PC-9 (cell line): ENCODE data around the gene ILKAP. TPM values are rescaled to one million over a fixed set of nuclear protein-coding genes. Genes with fewer than 3 reads are reported as not detected.

Experiments
- BruUV-seq: library from RNA; stranded (reverse); fragments of 400-500 nt; replicated peaks from 2 replicates; lab custom pipeline; 2021; lab: Mats Ljungman, UMichigan
- CTCF ChIA-PET: fragments of 300-600 bp; sonication (Branson Sonifier 250); formaldehyde crosslinking; loops from one replicate; lab custom pipeline; 2022; ENCODE audit warnings: antibody characterized with exemption; lab: Charles Lee
- POLR2A ChIA-PET: fragments of 300-600 bp; sonication (Branson Sonifier 250); formaldehyde crosslinking; loops from one replicate; lab custom pipeline; 2022; ENCODE audit warnings: antibody characterized with exemption; ENCODE audit not compliant: unreplicated experiment; lab: Charles Lee
- DNase-seq, 2 experiments: peaks; one replicate each; pipeline versions ENCODE4 v3.0.0 to v3.0.0-alpha.2; 2015 to 2022; ENCODE audit warnings: mixed read lengths in 1 of 2
- H2AFZ ChIP-seq: fragments of 200-600 bp; sonication (generic); 2 replicates; pipeline ENCODE4 v1.8.1; 2017; ENCODE audit warnings: antibody characterized with exemption
- H3F3A ChIP-seq: fragments of 200-600 bp; sonication (generic); 2 replicates; pipeline ENCODE4 v1.8.1; 2017; ENCODE audit warnings: antibody characterized with exemption, mild to moderate bottlenecking, low read depth; ENCODE audit not compliant: insufficient read depth
- H3K27ac ChIP-seq: fragments of 200-600 bp; sonication (generic); 2 replicates; pipeline ENCODE4 v1.6.1; 2016; ENCODE audit warnings: mixed run types
- H3K27me3 ChIP-seq: fragments of 200-600 bp; sonication (generic); 2 replicates; pipeline ENCODE4 v1.6.1; 2016; ENCODE audit warnings: low read depth, mixed run types; ENCODE audit not compliant: insufficient read depth
- H3K36me3 ChIP-seq: fragments of 200-600 bp; sonication (generic); 2 replicates; pipeline ENCODE4 v1.6.1; 2016; ENCODE audit warnings: low read depth, mixed run types
- H3K4me1 ChIP-seq: fragments of 200-600 bp; sonication (generic); replicated peaks from 2 replicates; pipeline ENCODE4 v1.6.1; 2016; ENCODE audit warnings: mixed run types; ENCODE audit not compliant: insufficient read depth
- H3K4me2 ChIP-seq: fragments of 200-600 bp; sonication (generic); 2 replicates; pipeline ENCODE4 v1.6.1; 2017; ENCODE audit warnings: mixed run types
- H3K4me3 ChIP-seq: fragments of 200-600 bp; sonication (generic); 2 replicates; pipeline ENCODE4 v1.6.1; 2016; ENCODE audit warnings: mixed run types
- H3K79me2 ChIP-seq: fragments of 200-600 bp; sonication (generic); 2 replicates; pipeline ENCODE4 v1.6.1; 2017; ENCODE audit warnings: low read depth, mixed run types
- H3K9me2 ChIP-seq: fragments of 200-600 bp; sonication (generic); 2 replicates; pipeline ENCODE4 v1.8.1; 2017; ENCODE audit warnings: mild to moderate bottlenecking; ENCODE audit not compliant: insufficient read depth
- H3K9me3 ChIP-seq: fragments of 200-600 bp; sonication (generic); 2 replicates; pipeline ENCODE4 v1.8.1; 2016; ENCODE audit warnings: low read depth; ENCODE audit not compliant: insufficient read depth
- H4K20me1 ChIP-seq: fragments of 200-600 bp; sonication (generic); 2 replicates; pipeline ENCODE4 v1.8.1; 2017; ENCODE audit not compliant: insufficient read depth
- CTCF ChIP-seq: fragments of 200-600 bp; sonication (generic); conservative IDR thresholded peaks from 2 replicates; pipeline ENCODE4 v1.6.1; 2017; ENCODE audit warnings: mixed run types, antibody characterized with exemption, mild to moderate bottlenecking, moderate library complexity
- EZH2 ChIP-seq: fragments of 200-600 bp; sonication (generic); IDR thresholded peaks from 2 replicates; pipeline ENCODE4 v1.8.0; 2017; ENCODE audit warnings: antibody characterized with exemption, low read depth
- intact Hi-C: fragments of 100-400 bp; cut with micrococcal nuclease; formaldehyde crosslinking; loops from one replicate; pipeline ENCODE4 v1.10.0; 2022; ENCODE audit not compliant: unreplicated experiment
- total RNA-seq: library from RNA; stranded (reverse); gene quantifications from 2 replicates; pipeline ENCODE4 v1.2.3, GENCODE V29; 2021

ILKAP gene
- total RNA-seq, 1 experiment from 2014 or later, result 55.6 TPM

DNA sequence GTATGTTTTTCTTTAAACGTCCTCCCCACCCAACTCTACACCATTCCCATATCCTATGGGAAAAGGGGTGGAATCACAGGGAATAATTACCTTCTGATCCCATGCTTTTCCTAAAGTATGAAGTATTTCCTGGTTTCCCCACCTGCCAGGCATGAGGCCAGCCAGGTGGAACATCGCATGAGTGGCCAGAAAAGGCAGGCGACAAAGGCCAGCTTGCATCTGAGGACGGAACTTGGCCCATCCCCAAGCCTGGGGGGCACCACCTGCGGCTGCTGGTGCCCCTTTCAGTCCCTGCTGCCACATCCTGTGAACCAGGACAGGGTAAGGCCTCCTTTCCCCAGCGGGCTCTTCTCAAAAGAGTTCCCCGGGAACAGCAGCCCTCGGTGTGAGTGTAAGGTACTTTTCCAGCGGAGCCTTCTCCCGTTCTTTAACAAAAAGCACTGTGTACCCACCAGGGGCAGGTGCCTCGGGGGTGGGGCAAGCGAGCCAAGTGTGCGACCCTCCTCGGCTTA lies 45.9 kb downstream of the ILKAP start:
- DNase-seq, result no peak
- no peaks in the 10 kb centered on the region for H3K36me3 ChIP-seq
- no peaks in the 10 kb centered on the region for H4K20me1 ChIP-seq
- no peaks in the 10 kb centered on the region for H3K9me2 ChIP-seq
- H3F3A ChIP-seq, result no peaks in the 10 kb centered on the region; the same call in 1 of the 2 replicates
- no TSS peak for BruUV-seq
- intact Hi-C loops, result no loop called here
- H3K4me3 ChIP-seq, result no peak overlapping the region
- ChIA-PET POLR2A (no interaction called here), CTCF (no interaction called here)
- no peak overlapping the region for H2AFZ ChIP-seq
- no peak overlapping the region for H3K27ac ChIP-seq
- H3K9me3 ChIP-seq, result no peaks in the 10 kb centered on the region
- no peak overlapping the region for H3K4me2 ChIP-seq
- no peaks in the 10 kb centered on the region for H3K27me3 ChIP-seq
- H3K79me2 ChIP-seq, result no peaks in the 10 kb centered on the region
- H3K4me1 ChIP-seq, result peaks cover 5% of the 10 kb centered on the region; the same call in 1 of the 2 replicates
- TF ChIP-seq EZH2, result no peak
- TF ChIP-seq CTCF, result no peak

DNA sequence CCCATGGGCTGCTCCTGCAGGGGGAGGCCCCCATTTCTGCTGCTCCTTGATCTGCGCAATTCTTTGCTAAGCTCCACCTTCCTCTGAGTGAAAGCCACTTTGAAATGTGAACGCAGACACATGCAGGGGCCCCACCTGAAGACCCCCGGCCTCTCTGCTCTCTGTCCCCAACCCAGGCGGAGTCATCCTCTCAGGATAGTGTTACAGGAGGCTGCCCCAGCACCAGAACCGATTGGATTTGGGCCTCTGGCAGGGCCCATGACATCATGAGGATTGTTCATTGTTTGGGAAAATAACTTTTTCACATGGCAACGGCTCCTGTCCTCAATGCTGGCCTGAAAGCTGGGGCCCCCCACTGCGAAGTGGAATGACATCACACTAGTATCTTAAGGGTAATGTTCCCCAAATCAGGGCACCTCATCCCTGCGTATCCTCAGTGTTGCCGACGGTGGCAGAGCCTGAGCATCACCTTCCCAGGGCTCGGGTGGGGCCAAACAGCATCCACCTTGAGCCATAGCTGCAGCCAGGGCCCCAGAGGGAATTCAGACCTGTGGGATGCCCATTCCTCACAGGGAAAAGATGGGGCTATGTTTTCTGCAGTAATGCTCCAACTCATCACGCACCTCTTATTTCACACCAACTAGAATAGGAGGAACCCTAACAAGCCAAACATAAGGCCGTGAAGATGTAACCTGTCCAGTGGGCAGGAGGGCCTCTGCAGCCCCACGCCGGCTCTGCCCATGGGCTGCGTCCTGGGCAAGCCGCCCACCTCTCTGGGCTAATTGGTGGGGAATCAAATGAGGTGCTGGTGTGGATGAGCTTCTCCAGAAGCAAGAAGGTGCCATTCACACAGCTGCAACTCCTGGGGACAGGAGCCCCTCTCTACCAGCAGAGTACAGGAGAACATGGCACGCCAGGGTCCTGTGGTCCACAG lies 47.5 kb downstream of the ILKAP start:
- H3K4me2 ChIP-seq, result no peak overlapping the region
- no peaks in the 10 kb centered on the region for H4K20me1 ChIP-seq
- intact Hi-C loops, result no loop called here
- H3F3A ChIP-seq, result no peaks in the 10 kb centered on the region; the same call in 1 of the 2 replicates
- H3K9me2 ChIP-seq, result no peaks in the 10 kb centered on the region
- H3K4me3 ChIP-seq, result no peak overlapping the region
- no TSS peak for BruUV-seq
- TF ChIP-seq EZH2, result no peak
- TF ChIP-seq CTCF, result no peak
- H3K79me2 ChIP-seq, result no peaks in the 10 kb centered on the region
- H3K36me3 ChIP-seq, result no peaks in the 10 kb centered on the region
- ChIA-PET POLR2A (no interaction called here), CTCF (no interaction called here)
- H3K27me3 ChIP-seq, result no peaks in the 10 kb centered on the region
- H2AFZ ChIP-seq, result no peak overlapping the region
- DNase-seq, result no peak
- H3K4me1 ChIP-seq, result peaks cover 5% of the 10 kb centered on the region; the same call in 1 of the 2 replicates
- H3K27ac ChIP-seq, result no peak overlapping the region
- H3K9me3 ChIP-seq, result no peaks in the 10 kb centered on the region

GRCh38 chr2:238155051-238155760 lies 48.3 kb downstream of the ILKAP start:
- H3F3A ChIP-seq, result no peaks in the 10 kb centered on the region; the same call in 1 of the 2 replicates
- no peaks in the 10 kb centered on the region for H3K9me2 ChIP-seq
- H3K4me1 ChIP-seq, result peaks cover 5% of the 10 kb centered on the region; the same call in 1 of the 2 replicates
- no TSS peak for BruUV-seq
- H3K4me3 ChIP-seq, result no peak overlapping the region
- H3K79me2 ChIP-seq, result no peaks in the 10 kb centered on the region
- intact Hi-C loops, result no loop called here
- H3K27me3 ChIP-seq, result no peaks in the 10 kb centered on the region
- no peaks in the 10 kb centered on the region for H3K36me3 ChIP-seq
- TF ChIP-seq CTCF, result no peak
- no peak for TF ChIP-seq EZH2
- no peaks in the 10 kb centered on the region for H3K9me3 ChIP-seq
- ChIA-PET CTCF (no interaction called here), POLR2A (no interaction called here)
- H3K4me2 ChIP-seq, result no peak overlapping the region
- H4K20me1 ChIP-seq, result no peaks in the 10 kb centered on the region
- DNase-seq, result no peak
- no peak overlapping the region for H3K27ac ChIP-seq
- H2AFZ ChIP-seq, result no peak overlapping the region
